Psoas muscle (tissue), 8 donors: Measurements from ENCODE around the gene THNSL1. TPM values are rescaled to one million over a fixed set of nuclear protein-coding genes. Genes with fewer than 3 reads are reported as not detected.
A peak's percentile ranks its signal among the peaks of the same experiment; 100 is the strongest.

Experiments used
- ATAC-seq, 4 donors: fragments of 200-7000 bp; cut with Tn5 transposase; one replicate each; pipeline ENCODE4 v1.9.1; 2020; ENCODE audit warnings: moderate library complexity in 3 of 4, mild to moderate bottlenecking in 2 of 4
- DNase-seq, 2 donors: peaks; one replicate each; pipeline ENCODE4 v3.0.0-alpha.2; 2020
- H3K27ac ChIP-seq: fragments of 200-600 bp; one replicate; pipeline ENCODE4 v1.8.0; 2022
- H3K27me3 ChIP-seq, 3 donors: fragments of 200-600 bp in 1 of 3; one replicate each; pipeline versions ENCODE4 v1.6.1 to v1.8.0; 2013 to 2022; ENCODE audit warnings: low read length in 2 of 3, mild to moderate bottlenecking in 2 of 3, moderate library complexity in 1 of 3; ENCODE audit not compliant: insufficient read depth in 3 of 3
- H3K36me3 ChIP-seq, 2 donors: fragments of 200-600 bp in 1 of 2; one replicate each; pipeline versions ENCODE4 v1.6.1 to v1.8.0; 2013 to 2022; ENCODE audit warnings: low read depth in 1 of 2, mild to moderate bottlenecking in 1 of 2, moderate library complexity in 1 of 2; ENCODE audit not compliant: insufficient read depth in 1 of 2
- H3K4me1 ChIP-seq: fragments of 200-600 bp; one replicate; pipeline ENCODE4 v1.8.0; 2022
- H3K4me3 ChIP-seq: fragments of 200-600 bp; one replicate; pipeline ENCODE4 v1.8.0; 2022; ENCODE audit warnings: mild to moderate bottlenecking
- H3K9me3 ChIP-seq: fragments of 200-600 bp; one replicate; pipeline ENCODE4 v1.8.0; 2022
- CTCF ChIP-seq: fragments of 200-600 bp; IDR thresholded peaks from one replicate; pipeline ENCODE4 v1.8.0; 2022; ENCODE audit warnings: antibody characterized with exemption
- WGBS, 3 donors: extraction: QIAGEN DNeasy Blood & Tissue Kit; methylation state at CpG; one replicate each; pipeline versions ENCODE4 v1.1.6 to v1.1.7; 2013; 5-methylcytosine and 5-hydroxymethylcytosine counted together
- intact Hi-C, 2 donors: fragments of 100-400 bp; cut with DNase I; formaldehyde crosslinking; loops; one replicate each; pipeline versions ENCODE4 v1.11.0 to v1.14.2; 2022
- polyA plus RNA-seq, 3 donors: library from polyadenylated mRNA; stranded (reverse); fragments of 200-250 nt; gene quantifications; one replicate each; pipeline ENCODE4 v1.2.3, GENCODE V29; 2013
- total RNA-seq, 4 donors: library from RNA; stranded (reverse); fragmentation: NEBNext Ultra II Directional in 2 of 4; extraction: Animal tissue kit (Norgen Biotek cat#: 25700) in 2 of 4; gene quantifications; one replicate each; pipeline versions ENCODE4 v1.2.1 to v1.2.4, GENCODE V29; 2021 to 2023
- donor health status: healthy with polysubstance abuse.
- donor health status: DM: no; HTN: no; CAD: no; lungs with moderate emphysema.
- donor health status: Bipolar disorder and iron deficiency.
- donor health status: healthy.
- donor health status: DM: yes; HTN: yes; CAD: no.
- donor health status: DM: no; HTN: no; CAD: no.
- donor health status: DM: no; HTN: no; CAD: no.
- donor health status: DM: yes; HTN: yes; CAD: no.

THNSL1 gene
- total and polyA plus RNA-seq, 7 donors, result 2.0 to 8.7 (median 3.2) TPM

DNA sequence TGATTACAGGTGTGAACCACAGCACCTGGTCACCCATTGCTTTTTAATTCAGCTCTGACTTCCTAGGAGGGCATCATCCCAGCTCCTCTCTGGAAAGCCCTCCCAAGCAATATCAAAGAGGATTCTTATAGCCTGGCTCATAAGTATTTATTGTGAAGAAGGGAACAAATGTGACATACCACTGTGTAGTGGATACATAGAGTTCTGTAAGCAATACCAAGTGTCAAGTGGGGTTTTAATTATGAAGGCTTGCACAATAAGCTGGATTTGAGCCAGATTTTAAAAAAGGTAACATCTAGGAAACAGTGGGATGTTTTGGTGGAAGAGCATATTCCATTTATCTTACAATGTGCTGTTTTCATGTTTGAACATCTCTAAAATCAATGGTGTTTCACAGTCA, 45.0 kb upstream of the THNSL1 start:
- intact Hi-C loops, result no loop called here
- TF ChIP-seq CTCF, result no peak
- H3K9me3 ChIP-seq, result no peaks in the 10 kb centered on the region
- no peak overlapping the region for H3K27ac ChIP-seq
- DNase-seq, result no peak
- H3K27me3 ChIP-seq, result no peaks in the 10 kb centered on the region
- H3K4me1 ChIP-seq, result no peaks in the 10 kb centered on the region
- no peaks in the 10 kb centered on the region for H3K36me3 ChIP-seq
- peak in 1 of 4 donors; percentile 41 for ATAC-seq
- H3K4me3 ChIP-seq, result no peak overlapping the region

DNA sequence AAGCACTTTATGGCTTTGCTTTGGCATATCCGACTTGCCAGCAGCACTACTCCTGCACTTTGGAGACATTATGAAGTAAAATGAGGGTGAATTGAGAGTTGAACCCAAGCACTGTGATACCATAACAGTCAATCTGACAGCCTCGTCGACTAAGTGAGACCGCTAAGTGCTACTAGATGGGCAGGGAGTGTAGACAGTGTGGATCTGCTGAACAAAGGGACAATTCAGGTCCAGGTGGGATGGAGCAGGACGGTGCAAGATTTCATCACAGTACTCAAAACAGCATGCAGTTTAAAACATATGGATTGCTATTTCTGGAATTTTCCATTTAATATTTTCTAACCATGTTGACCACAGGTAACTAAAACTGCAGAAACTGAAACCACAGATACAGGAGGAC, 43.2 kb upstream of the THNSL1 start:
- intact Hi-C loops, result no loop called here
- no peaks in the 10 kb centered on the region for H3K27me3 ChIP-seq
- H3K27ac ChIP-seq, result no peak overlapping the region
- DNase-seq (no peak), ATAC-seq (no peak)
- WGBS, 3 donors, result 83 to 87% (median 86%) methylated on average over 5 of the region's 5 CpGs
- no peak overlapping the region for H3K4me3 ChIP-seq
- H3K9me3 ChIP-seq, result no peaks in the 10 kb centered on the region
- H3K4me1 ChIP-seq, result no peaks in the 10 kb centered on the region
- TF ChIP-seq CTCF, result no peak
- no peaks in the 10 kb centered on the region for H3K36me3 ChIP-seq

DNA sequence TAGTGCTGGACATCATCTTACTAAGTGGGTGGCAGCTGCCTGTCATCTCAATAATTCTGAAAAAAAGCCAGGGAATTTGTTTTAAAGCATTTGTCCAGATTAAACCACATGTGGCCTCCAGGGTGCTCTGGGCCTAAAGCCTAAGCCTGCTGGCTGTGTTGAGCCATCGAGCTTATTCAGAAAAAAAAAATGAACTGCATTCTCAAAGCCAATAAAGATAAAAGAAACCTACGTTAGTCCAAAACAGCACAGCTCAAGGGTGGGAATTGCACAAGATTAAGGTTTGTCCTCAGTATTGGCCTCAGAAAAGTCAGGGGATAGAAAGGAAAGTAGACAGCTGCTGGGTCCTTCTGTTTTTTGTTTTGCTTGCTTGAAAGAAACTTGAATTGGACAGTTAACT, 41.4 kb upstream of the THNSL1 start:
- intact Hi-C loops, result no loop called here
- no peak overlapping the region for H3K27ac ChIP-seq
- WGBS, 3 donors, result 28 to 39% (median 32%) methylated on average over 2 of the region's 2 CpGs

DNA sequence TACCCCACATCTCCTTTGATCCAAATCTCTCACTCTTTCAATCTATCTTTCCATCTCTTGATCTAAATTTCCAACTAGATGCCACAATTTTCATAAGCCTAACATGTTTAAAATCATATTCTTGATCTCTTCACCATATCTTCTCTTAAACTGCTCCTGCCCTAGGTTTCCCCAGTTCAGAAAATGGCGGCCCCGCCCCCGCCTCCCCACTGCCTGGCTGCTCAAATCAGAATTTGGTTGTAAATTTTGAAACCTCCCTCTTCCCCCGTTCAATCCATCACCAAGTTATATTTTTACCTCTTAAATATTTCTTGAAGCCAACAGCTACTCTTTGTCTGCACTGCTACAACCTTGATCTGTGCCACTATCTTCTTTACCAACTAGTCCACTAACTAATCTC, 36.7 kb upstream of the THNSL1 start:
- WGBS, 3 donors, result 96 to 99% (median 98%) methylated on average over 4 of the region's 4 CpGs
- Histone ChIP-seq H3K9me3 (no peaks in the 10 kb centered on the region), H3K27me3 (no peaks in the 10 kb centered on the region), H3K36me3 (no peaks in the 10 kb centered on the region), H3K27ac (no peak overlapping the region), H3K4me1 (no peaks in the 10 kb centered on the region), H3K4me3 (no peak overlapping the region)
- no peak for TF ChIP-seq CTCF
- intact Hi-C loops, result no loop called here
- DNase-seq (no peak), ATAC-seq (no peak)

More for the DNA sequence above, 41.4 kb upstream of the THNSL1 start:
- Histone ChIP-seq H3K4me3 (no peak overlapping the region), H3K27me3 (no peaks in the 10 kb centered on the region), H3K36me3 (no peaks in the 10 kb centered on the region), H3K4me1 (no peaks in the 10 kb centered on the region), H3K9me3 (no peaks in the 10 kb centered on the region)
- no peak for TF ChIP-seq CTCF
- ATAC-seq (peak in 3 of 4 donors; percentile 46 to 73 (median 68)), DNase-seq (peak; percentile 42 to 77)

GRCh38 chr10:24981161-24981710, 35.2 kb upstream of the THNSL1 start:
- intact Hi-C loops, result no loop called here
- ATAC-seq, result no peak
- WGBS, 3 donors, result 92 to 97% (median 94%) methylated on average over 5 of the region's 5 CpGs
- H3K27ac ChIP-seq, result no peak overlapping the region
- TF ChIP-seq CTCF, result no peak
- H3K9me3 ChIP-seq, result no peaks in the 10 kb centered on the region
- H3K27me3 ChIP-seq, result no peaks in the 10 kb centered on the region
- no peak overlapping the region for H3K4me3 ChIP-seq
- DNase-seq, result no peak
- H3K4me1 ChIP-seq, result no peaks in the 10 kb centered on the region
- H3K36me3 ChIP-seq, result no peaks in the 10 kb centered on the region
